SU-DHL-6 (cell line): ENCODE results near the gene PALLD.

ENCODE experiments used
- H2AFZ ChIP-seq: fragments of 200-600 bp; sonication (generic); 2 replicates; pipeline ENCODE4 v1.6.1; 2014; ENCODE audit warnings: low read depth, mild to moderate bottlenecking, moderate library complexity, mixed read lengths, antibody characterized with exemption, low read length; ENCODE audit not compliant: severe bottlenecking
- H3F3A ChIP-seq: fragments of 200-600 bp; shearing (Covaris generic); 2 replicates; pipeline ENCODE4 v1.6.0; 2016; ENCODE audit warnings: antibody characterized with exemption, mild to moderate bottlenecking; ENCODE audit not compliant: insufficient read depth
- H3K27ac ChIP-seq: fragments of 200-600 bp; sonication (generic); 2 replicates; pipeline ENCODE4 v1.5.1; 2016; ENCODE audit warnings: low read depth, mild to moderate bottlenecking, low read length, moderate library complexity, mixed read lengths
- H3K27me3 ChIP-seq: fragments of 200-600 bp; sonication (generic), shearing (Covaris generic); 2 replicates; pipeline ENCODE4 v1.6.0; 2014; ENCODE audit warnings: mild to moderate bottlenecking, low read length
- H3K36me3 ChIP-seq: fragments of 200-600 bp; sonication (generic); 2 replicates; pipeline ENCODE4 v1.6.1; 2014; ENCODE audit warnings: mild to moderate bottlenecking, low read length, mixed read lengths
- H3K4me2 ChIP-seq: fragments of 300-600, 200-600 bp; shearing (Covaris generic), sonication (generic); 2 replicates; pipeline ENCODE4 v1.6.0; 2014; ENCODE audit warnings: low read length, low read depth, mild to moderate bottlenecking; ENCODE audit not compliant: poor library complexity, severe bottlenecking
- H3K4me3 ChIP-seq: fragments of 200-600 bp; sonication (generic); 2 replicates; pipeline ENCODE4 v1.5.1; 2014; ENCODE audit warnings: antibody characterized with exemption, low read length, mild to moderate bottlenecking, mixed read lengths; ENCODE audit not compliant: insufficient read depth, poor library complexity, severe bottlenecking
- H3K79me2 ChIP-seq: fragments of 200-600 bp; sonication (generic); 2 replicates; pipeline ENCODE4 v1.6.1; 2014; ENCODE audit warnings: mild to moderate bottlenecking, low read length, moderate library complexity; ENCODE audit not compliant: insufficient read depth
- H3K9ac ChIP-seq: fragments of 200-600 bp; sonication (generic); 2 replicates; pipeline ENCODE4 v1.7.0; 2014; ENCODE audit warnings: mild to moderate bottlenecking, low read length
- H3K9me2 ChIP-seq: fragments of 200-600 bp; sonication (generic); replicated peaks from 2 replicates; pipeline ENCODE4 v1.6.1; 2014; ENCODE audit warnings: low read length; ENCODE audit not compliant: insufficient read depth
- H3K9me3 ChIP-seq: fragments of 200-600 bp; sonication (generic); 2 replicates; pipeline ENCODE4 v1.6.1; 2014; ENCODE audit warnings: low read length, mixed read lengths; ENCODE audit not compliant: insufficient read depth
- H4K20me1 ChIP-seq: fragments of 200-600 bp; sonication (generic); 2 replicates; pipeline ENCODE4 v1.6.1; 2014; ENCODE audit warnings: low read depth, mild to moderate bottlenecking, antibody characterized with exemption, low read length, moderate library complexity, mixed read lengths
- CTCF ChIP-seq: fragments of 200-600 bp; sonication (generic); IDR thresholded peaks from one replicate; pipeline ENCODE4 v1.5.1; 2017; ENCODE audit warnings: antibody characterized with exemption, mild to moderate bottlenecking, low read length, moderate library complexity; ENCODE audit not compliant: insufficient read depth, poor library complexity, severe bottlenecking
- EZH2phosphoT487 ChIP-seq: fragments of 200-600 bp; sonication (generic), shearing (Covaris generic); conservative IDR thresholded peaks from 2 replicates; pipeline ENCODE4 v1.6.1; 2018; ENCODE audit warnings: mild to moderate bottlenecking, antibody characterized with exemption, low read length, moderate library complexity, mixed read lengths

Gene PALLD

GRCh38 chr4:168553714-168554370 is 57.0 kb downstream of the PALLD start:
- Histone ChIP-seq H3K27ac (no peak overlapping the region), H3F3A (no peaks in the 10 kb centered on the region), H3K4me2 (no peak overlapping the region), H3K9me3 (no peaks in the 10 kb centered on the region), H3K4me3 (no peak overlapping the region), H3K27me3 (no peaks in the 10 kb centered on the region), H4K20me1 (no peaks in the 10 kb centered on the region), H2AFZ (no peak overlapping the region), H3K79me2 (no peaks in the 10 kb centered on the region), H3K9ac (no peak overlapping the region), H3K9me2 (no peaks in the 10 kb centered on the region), H3K36me3 (no peaks in the 10 kb centered on the region)
- TF ChIP-seq EZH2phosphoT487 (no peak), CTCF (no peak)

GRCh38 chr4:168555437-168555836 is 58.6 kb downstream of the PALLD start:
- H3K27ac ChIP-seq: no peak overlapping the region
- H3K9me2 ChIP-seq: no peaks in the 10 kb centered on the region
- TF ChIP-seq EZH2phosphoT487: no peak
- no peak overlapping the region for H3K9ac ChIP-seq
- H3F3A ChIP-seq: no peaks in the 10 kb centered on the region
- H3K4me3 ChIP-seq: no peak overlapping the region
- H3K36me3 ChIP-seq: no peaks in the 10 kb centered on the region
- no peak overlapping the region for H2AFZ ChIP-seq
- no peaks in the 10 kb centered on the region for H3K9me3 ChIP-seq
- no peaks in the 10 kb centered on the region for H3K79me2 ChIP-seq
- no peaks in the 10 kb centered on the region for H3K27me3 ChIP-seq
- no peaks in the 10 kb centered on the region for H4K20me1 ChIP-seq
- no peak overlapping the region for H3K4me2 ChIP-seq

- H2AFZ ChIP-seq: no peak overlapping the region
- H3K4me2 ChIP-seq: no peak overlapping the region
Measured at GRCh38 chr4:168557658-168558057, 60.8 kb downstream of the PALLD start.

More at GRCh38 chr4:168557658-168558057, 60.8 kb downstream of the PALLD start:
- Histone ChIP-seq H3K79me2 (no peaks in the 10 kb centered on the region), H3K4me3 (no peak overlapping the region), H3K36me3 (no peaks in the 10 kb centered on the region), H4K20me1 (no peaks in the 10 kb centered on the region), H3K27me3 (no peaks in the 10 kb centered on the region), H3K9ac (no peak overlapping the region), H3K9me3 (no peaks in the 10 kb centered on the region), H3K9me2 (no peaks in the 10 kb centered on the region), H3F3A (no peaks in the 10 kb centered on the region), H3K27ac (no peak overlapping the region)
- TF ChIP-seq CTCF: no peak
- no peak for TF ChIP-seq EZH2phosphoT487
